ENCODE measurements around the gene CHST11.

The CHST11 gene

GRCh38 chr12:104716172-104716571 lies 259.4 kb downstream of the CHST11 start:
- no peak for DNase-seq
- in situ Hi-C loops (cut with HindIII; ENCODE audit: low pct_ligation_motif_present, low pct_unique_long_range_greater_than_20kb, low sequenced_read_pairs), result no loop called here

- no peak for DNase-seq
- in situ Hi-C loops (cut with HindIII; ENCODE audit: low pct_ligation_motif_present, low pct_unique_long_range_greater_than_20kb, low sequenced_read_pairs), result no loop called here
Measured at GRCh38 chr12:104718304-104718929, 261.7 kb downstream of the CHST11 start.

- in situ Hi-C loops (cut with HindIII; ENCODE audit: low pct_ligation_motif_present, low pct_unique_long_range_greater_than_20kb, low sequenced_read_pairs), result no loop called here
Measured at GRCh38 chr12:104719700-104720338, 263.1 kb downstream of the CHST11 start.

GRCh38 chr12:104720339-104721038 lies 263.7 kb downstream of the CHST11 start:
- DNase-seq, result no peak
- in situ Hi-C loops (cut with HindIII; ENCODE audit: low pct_ligation_motif_present, low pct_unique_long_range_greater_than_20kb, low sequenced_read_pairs), result no loop called here

More at GRCh38 chr12:104719700-104720338, 263.1 kb downstream of the CHST11 start:
- no peak for DNase-seq

- no peak for DNase-seq
- in situ Hi-C loops (cut with HindIII; ENCODE audit: low pct_ligation_motif_present, low pct_unique_long_range_greater_than_20kb, low sequenced_read_pairs), result no loop called here
Measured at GRCh38 chr12:104721039-104721405, 264.3 kb downstream of the CHST11 start.

GRCh38 chr12:104721936-104722335 lies 265.2 kb downstream of the CHST11 start:
- in situ Hi-C loops (cut with HindIII; ENCODE audit: low pct_ligation_motif_present, low pct_unique_long_range_greater_than_20kb, low sequenced_read_pairs), result no loop called here
- DNase-seq, result no peak

GRCh38 chr12:104722601-104723534 lies 266.1 kb downstream of the CHST11 start:
- no peak for DNase-seq
- in situ Hi-C loops (cut with HindIII; ENCODE audit: low pct_ligation_motif_present, low pct_unique_long_range_greater_than_20kb, low sequenced_read_pairs), result no loop called here

GRCh38 chr12:104723895-104724294 lies 267.1 kb downstream of the CHST11 start:
- no peak for DNase-seq
- in situ Hi-C loops (cut with HindIII; ENCODE audit: low pct_ligation_motif_present, low pct_unique_long_range_greater_than_20kb, low sequenced_read_pairs), result no loop called here

GRCh38 chr12:104724992-104725585 lies 268.3 kb downstream of the CHST11 start:
- in situ Hi-C loops (cut with HindIII; ENCODE audit: low pct_ligation_motif_present, low pct_unique_long_range_greater_than_20kb, low sequenced_read_pairs), result no loop called here
- DNase-seq, result no peak

GRCh38 chr12:104725610-104726009 lies 268.9 kb downstream of the CHST11 start:
- no peak for DNase-seq
- in situ Hi-C loops (cut with HindIII; ENCODE audit: low pct_ligation_motif_present, low pct_unique_long_range_greater_than_20kb, low sequenced_read_pairs), result no loop called here

- in situ Hi-C loops (cut with HindIII; ENCODE audit: low pct_ligation_motif_present, low pct_unique_long_range_greater_than_20kb, low sequenced_read_pairs), result no loop called here
- no peak for DNase-seq
Measured at GRCh38 chr12:104727726-104728465, 271.1 kb downstream of the CHST11 start.

- DNase-seq, result no peak
Measured at GRCh38 chr12:104729091-104729490, 272.3 kb downstream of the CHST11 start.

GRCh38 chr12:104729610-104730446 lies 273.1 kb downstream of the CHST11 start:
- in situ Hi-C loops (cut with HindIII; ENCODE audit: low pct_ligation_motif_present, low pct_unique_long_range_greater_than_20kb, low sequenced_read_pairs), result no loop called here
- no peak for DNase-seq

More at GRCh38 chr12:104729091-104729490, 272.3 kb downstream of the CHST11 start:
- in situ Hi-C loops (cut with HindIII; ENCODE audit: low pct_ligation_motif_present, low pct_unique_long_range_greater_than_20kb, low sequenced_read_pairs), result no loop called here

GRCh38 chr12:104730763-104731162 lies 274.0 kb downstream of the CHST11 start:
- in situ Hi-C loops (cut with HindIII; ENCODE audit: low pct_ligation_motif_present, low pct_unique_long_range_greater_than_20kb, low sequenced_read_pairs), result no loop called here
- DNase-seq, result no peak

- DNase-seq, result peak; percentile 52
- in situ Hi-C loops (cut with HindIII; ENCODE audit: low pct_ligation_motif_present, low pct_unique_long_range_greater_than_20kb, low sequenced_read_pairs), result no loop called here
Measured at GRCh38 chr12:104733717-104734175, 277.0 kb downstream of the CHST11 start.

GRCh38 chr12:104734541-104735095 lies 277.9 kb downstream of the CHST11 start:
- in situ Hi-C loops (cut with HindIII; ENCODE audit: low pct_ligation_motif_present, low pct_unique_long_range_greater_than_20kb, low sequenced_read_pairs), result no loop called here
- DNase-seq, result no peak

GRCh38 chr12:104735801-104736200 lies 279.1 kb downstream of the CHST11 start:
- DNase-seq, result no peak
- in situ Hi-C loops (cut with HindIII; ENCODE audit: low pct_ligation_motif_present, low pct_unique_long_range_greater_than_20kb, low sequenced_read_pairs), result no loop called here

Measured in ACHN (cell line).